ENCODE results near the gene OASL.
"Not testable (repeated sequence)": the region's sequence is repeated elsewhere in the genome, so short reads cannot be mapped to it uniquely, and the experiment has no call there.

Gene OASL

GRCh38 chr12:121059031-121059898, 20.2 kb upstream of the OASL start:
- no peak for DNase-seq (ENCODE audit: low read depth in 4 of 4, low spot score in 1 of 4)

GRCh38 chr12:121057794-121058193, 18.7 kb upstream of the OASL start:
- no peak for DNase-seq (ENCODE audit: low read depth in 4 of 4, low spot score in 1 of 4)

- DNase-seq (ENCODE audit: low read depth in 4 of 4, low spot score in 1 of 4) = no peak
These were observed 14.7 kb upstream of the OASL start for GRCh38 chr12:121053706-121054105.

GRCh38 chr12:121050725-121051124, 11.7 kb upstream of the OASL start:
- DNase-seq (ENCODE audit: low read depth in 4 of 4, low spot score in 1 of 4) = no peak

- DNase-seq (ENCODE audit: low read depth in 4 of 4, low spot score in 1 of 4) = no peak
These were observed 9.4 kb upstream of the OASL start for GRCh38 chr12:121048442-121048841.

- DNase-seq (ENCODE audit: low read depth in 4 of 4, low spot score in 1 of 4) = not testable (repeated sequence)
These were observed 8.4 kb upstream of the OASL start for GRCh38 chr12:121047400-121047799.

- DNase-seq (ENCODE audit: low read depth in 4 of 4, low spot score in 1 of 4) = no peak
These were observed 4.0 kb upstream of the OASL start for GRCh38 chr12:121043067-121043466.

- no peak for DNase-seq (ENCODE audit: low read depth in 4 of 4, low spot score in 1 of 4)
These were observed 2.2 kb downstream of the OASL start for GRCh38 chr12:121036810-121037326.

GRCh38 chr12:121034616-121035305, 4.3 kb downstream of the OASL start:
- no peak for DNase-seq (ENCODE audit: low read depth in 4 of 4, low spot score in 1 of 4)

GRCh38 chr12:121033625-121034349, 5.3 kb downstream of the OASL start:
- DNase-seq (ENCODE audit: low read depth in 4 of 4, low spot score in 1 of 4) = peak in 2 of 4 experiments; percentile 20 to 50

- no peak for DNase-seq (ENCODE audit: low read depth in 4 of 4, low spot score in 1 of 4)
These were observed 8.4 kb downstream of the OASL start for GRCh38 chr12:121030576-121031212.

GRCh38 chr12:121026274-121027045, 12.6 kb downstream of the OASL start:
- no peak for DNase-seq (ENCODE audit: low read depth in 4 of 4, low spot score in 1 of 4)

GRCh38 chr12:121025442-121026226, 13.4 kb downstream of the OASL start:
- DNase-seq (ENCODE audit: low read depth in 4 of 4, low spot score in 1 of 4) = no peak

- no peak for DNase-seq (ENCODE audit: low read depth in 4 of 4, low spot score in 1 of 4)
These were observed 15.2 kb downstream of the OASL start for GRCh38 chr12:121023799-121024198.

GRCh38 chr12:121022713-121023112, 16.3 kb downstream of the OASL start:
- DNase-seq (ENCODE audit: low read depth in 4 of 4, low spot score in 1 of 4) = no peak

- DNase-seq (ENCODE audit: low read depth in 4 of 4, low spot score in 1 of 4) = no peak
These were observed 17.3 kb downstream of the OASL start for GRCh38 chr12:121021754-121022153.

GRCh38 chr12:121018860-121019617, 20.0 kb downstream of the OASL start:
- DNase-seq (ENCODE audit: low read depth in 4 of 4, low spot score in 1 of 4) = no peak

GRCh38 chr12:121017966-121018491, 21.0 kb downstream of the OASL start:
- DNase-seq (ENCODE audit: low read depth in 4 of 4, low spot score in 1 of 4) = no peak
